Measurements from ENCODE around the gene ADAMTS17.

Gene ADAMTS17

DNA sequence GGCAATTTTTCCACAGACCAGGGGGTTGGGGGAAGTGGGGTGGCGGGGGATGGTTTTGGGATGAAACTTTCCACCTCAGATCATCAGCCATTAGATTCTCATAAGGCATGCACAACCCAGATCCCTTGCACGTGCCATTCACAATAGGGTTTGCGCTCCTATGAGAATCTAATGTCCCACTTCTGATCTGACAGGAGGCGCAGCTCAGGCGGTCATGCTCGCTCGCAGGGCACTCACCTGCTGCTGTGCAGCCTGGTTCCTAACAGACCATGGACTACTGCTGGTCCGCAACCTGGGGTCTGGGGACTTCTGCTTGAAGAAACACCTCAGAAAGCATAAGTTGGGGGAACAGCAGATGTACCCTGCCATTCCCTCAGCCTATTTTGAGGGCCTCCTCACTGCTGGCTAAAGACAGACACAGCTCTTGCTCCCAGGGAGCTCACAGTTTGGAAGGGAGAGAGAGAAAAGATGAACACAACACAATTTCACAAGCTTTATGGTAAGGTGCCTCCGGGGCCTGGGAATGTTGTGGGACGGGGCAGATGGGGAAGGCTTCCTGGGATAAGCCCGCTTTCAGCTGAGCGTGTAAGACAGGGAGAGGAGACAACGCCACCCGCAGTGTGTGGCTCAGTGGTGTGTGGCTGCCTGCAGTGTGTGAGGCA, 285.2 kb downstream of the ADAMTS17 start:
- Histone ChIP-seq H3K4me1 (no peaks in the 10 kb centered on the region), H3K4me2 (ENCODE audit: low read length) (no peak overlapping the region), H3K9ac (no peak overlapping the region), H2AFZ (no peak overlapping the region), H3K79me2 (no peaks in the 10 kb centered on the region), H3K27me3 (ENCODE audit: control insufficient read depth, insufficient read depth, low read length) (no peaks in the 10 kb centered on the region), H3K27ac (no peak overlapping the region), H3K36me3 (ENCODE audit: control insufficient read depth, insufficient read depth, low read length) (no peaks in the 10 kb centered on the region), H3K9me3 (ENCODE audit: control insufficient read depth, low read length) (no peaks in the 10 kb centered on the region), H3K4me3 (ENCODE audit: low read depth, low read length) (no peak overlapping the region)
- TF ChIP-seq, protein P1, sequence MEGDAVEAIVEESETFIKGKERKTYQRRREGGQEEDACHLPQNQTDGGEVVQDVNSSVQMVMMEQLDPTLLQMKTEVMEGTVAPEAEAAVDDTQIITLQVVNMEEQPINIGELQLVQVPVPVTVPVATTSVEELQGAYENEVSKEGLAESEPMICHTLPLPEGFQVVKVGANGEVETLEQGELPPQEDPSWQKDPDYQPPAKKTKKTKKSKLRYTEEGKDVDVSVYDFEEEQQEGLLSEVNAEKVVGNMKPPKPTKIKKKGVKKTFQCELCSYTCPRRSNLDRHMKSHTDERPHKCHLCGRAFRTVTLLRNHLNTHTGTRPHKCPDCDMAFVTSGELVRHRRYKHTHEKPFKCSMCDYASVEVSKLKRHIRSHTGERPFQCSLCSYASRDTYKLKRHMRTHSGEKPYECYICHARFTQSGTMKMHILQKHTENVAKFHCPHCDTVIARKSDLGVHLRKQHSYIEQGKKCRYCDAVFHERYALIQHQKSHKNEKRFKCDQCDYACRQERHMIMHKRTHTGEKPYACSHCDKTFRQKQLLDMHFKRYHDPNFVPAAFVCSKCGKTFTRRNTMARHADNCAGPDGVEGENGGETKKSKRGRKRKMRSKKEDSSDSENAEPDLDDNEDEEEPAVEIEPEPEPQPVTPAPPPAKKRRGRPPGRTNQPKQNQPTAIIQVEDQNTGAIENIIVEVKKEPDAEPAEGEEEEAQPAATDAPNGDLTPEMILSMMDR (IDR thresholded peaks at IDR 0.05), result no peak

DNA sequence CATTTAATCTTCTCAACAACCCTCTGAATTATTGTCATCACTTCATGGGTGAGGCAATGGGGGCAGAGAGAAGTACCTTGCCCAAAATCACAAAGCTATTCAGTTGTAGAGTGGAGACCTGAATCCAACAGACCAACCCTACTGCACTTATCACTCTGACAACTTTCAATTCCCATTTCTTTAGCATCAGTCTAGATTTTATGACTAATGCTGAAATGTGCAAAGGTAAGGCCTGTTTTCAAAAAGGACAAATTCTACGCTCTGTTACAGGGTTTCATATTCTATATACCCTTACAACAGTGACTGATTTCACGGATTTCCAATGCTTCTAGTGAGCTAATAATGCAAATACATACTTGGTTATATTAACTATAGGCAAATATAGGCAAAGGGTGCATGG, 286.0 kb downstream of the ADAMTS17 start:
- H2AFZ ChIP-seq, result no peak overlapping the region
- H3K27ac ChIP-seq, result no peak overlapping the region
- H3K4me3 ChIP-seq (ENCODE audit: low read depth, low read length), result no peak overlapping the region
- H3K79me2 ChIP-seq, result no peaks in the 10 kb centered on the region
- no peaks in the 10 kb centered on the region for H3K36me3 ChIP-seq (ENCODE audit: control insufficient read depth, insufficient read depth, low read length)
- no peaks in the 10 kb centered on the region for H3K4me1 ChIP-seq
- TF ChIP-seq, protein P1 (IDR thresholded peaks at IDR 0.05), result no peak
- no peak overlapping the region for H3K9ac ChIP-seq
- H3K9me3 ChIP-seq (ENCODE audit: control insufficient read depth, low read length), result no peaks in the 10 kb centered on the region
- no peak overlapping the region for H3K4me2 ChIP-seq (ENCODE audit: low read length)
- no peaks in the 10 kb centered on the region for H3K27me3 ChIP-seq (ENCODE audit: control insufficient read depth, insufficient read depth, low read length)

DNA sequence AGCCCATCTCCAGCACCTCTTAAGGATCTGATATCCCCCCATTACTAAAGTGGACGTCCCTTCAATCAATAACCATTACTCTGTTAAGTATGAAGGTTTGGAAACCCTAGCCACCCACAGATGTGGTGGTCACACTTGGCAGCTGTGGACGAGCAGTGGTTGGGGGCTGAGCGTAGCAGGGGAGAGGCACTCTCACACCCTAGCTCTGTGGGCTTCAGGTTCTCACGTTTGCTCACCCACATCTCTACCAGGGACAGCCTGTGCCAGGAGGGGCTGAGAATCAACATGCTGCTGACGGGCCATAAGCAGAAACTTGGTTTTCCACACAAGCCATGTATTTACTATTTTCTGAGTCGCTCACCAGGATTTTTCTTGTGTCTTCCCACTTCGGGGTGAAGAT, 287.2 kb downstream of the ADAMTS17 start:
- H3K79me2 ChIP-seq, result no peaks in the 10 kb centered on the region
- H3K36me3 ChIP-seq (ENCODE audit: control insufficient read depth, insufficient read depth, low read length), result no peaks in the 10 kb centered on the region
- no peak overlapping the region for H3K4me3 ChIP-seq (ENCODE audit: low read depth, low read length)
- TF ChIP-seq, protein P1 (IDR thresholded peaks at IDR 0.05), result no peak
- no peaks in the 10 kb centered on the region for H3K27me3 ChIP-seq (ENCODE audit: control insufficient read depth, insufficient read depth, low read length)
- no peaks in the 10 kb centered on the region for H3K9me3 ChIP-seq (ENCODE audit: control insufficient read depth, low read length)
- H3K4me1 ChIP-seq, result no peaks in the 10 kb centered on the region
- no peak overlapping the region for H3K27ac ChIP-seq
- H3K9ac ChIP-seq, result no peak overlapping the region
- H2AFZ ChIP-seq, result no peak overlapping the region
- no peak overlapping the region for H3K4me2 ChIP-seq (ENCODE audit: low read length)

DNA sequence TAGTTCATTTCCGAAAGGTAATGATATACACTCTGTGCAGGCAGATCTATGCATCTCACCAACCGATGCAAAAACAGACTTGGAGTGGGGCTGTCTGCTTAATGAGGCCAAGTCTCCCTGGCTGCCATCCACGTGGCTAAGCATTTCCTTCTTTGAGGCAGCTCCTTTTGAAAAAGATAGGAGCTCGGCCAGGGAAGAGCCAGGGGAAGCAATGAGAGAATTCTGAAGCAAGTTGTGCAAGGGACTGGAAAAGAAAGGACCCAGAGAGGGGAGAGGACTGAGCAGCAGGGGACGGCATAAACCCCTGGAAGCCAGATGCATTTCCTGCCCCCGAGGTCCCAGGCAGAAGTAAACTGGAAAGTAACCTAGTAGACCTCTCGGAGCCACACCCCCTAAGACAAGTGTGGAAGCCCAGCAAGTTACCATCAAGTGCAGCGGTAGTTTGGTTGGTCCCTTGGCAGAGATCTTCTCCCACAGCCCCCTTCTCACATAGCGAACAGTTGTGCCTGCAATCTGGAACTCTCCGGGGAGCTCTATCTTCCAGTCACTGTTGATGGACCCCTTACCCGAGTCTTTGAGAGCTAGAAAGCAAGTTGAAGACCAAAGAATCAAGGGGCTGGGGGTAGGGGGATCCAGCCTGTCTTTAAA, 288.2 kb downstream of the ADAMTS17 start:
- Histone ChIP-seq H3K4me2 (ENCODE audit: low read length) (no peak overlapping the region), H3K27me3 (ENCODE audit: control insufficient read depth, insufficient read depth, low read length) (no peaks in the 10 kb centered on the region), H2AFZ (no peak overlapping the region), H3K4me1 (no peaks in the 10 kb centered on the region), H3K79me2 (no peaks in the 10 kb centered on the region), H3K4me3 (ENCODE audit: low read depth, low read length) (no peak overlapping the region), H3K9ac (no peak overlapping the region), H3K9me3 (ENCODE audit: control insufficient read depth, low read length) (no peaks in the 10 kb centered on the region), H3K36me3 (ENCODE audit: control insufficient read depth, insufficient read depth, low read length) (no peaks in the 10 kb centered on the region), H3K27ac (no peak overlapping the region)
- TF ChIP-seq, protein P1 (IDR thresholded peaks at IDR 0.05), result no peak
